SU-DHL-6 (cell line): ENCODE data around the gene GLYATL3.

Experiments used
- H2AFZ ChIP-seq: fragments of 200-600 bp; sonication (generic); 2 replicates; pipeline ENCODE4 v1.6.1; 2014; ENCODE audit warnings: low read depth, mild to moderate bottlenecking, moderate library complexity, mixed read lengths, antibody characterized with exemption, low read length; ENCODE audit not compliant: severe bottlenecking
- H3F3A ChIP-seq: fragments of 200-600 bp; shearing (Covaris generic); 2 replicates; pipeline ENCODE4 v1.6.0; 2016; ENCODE audit warnings: antibody characterized with exemption, mild to moderate bottlenecking; ENCODE audit not compliant: insufficient read depth
- H3K27ac ChIP-seq: fragments of 200-600 bp; sonication (generic); 2 replicates; pipeline ENCODE4 v1.5.1; 2016; ENCODE audit warnings: low read depth, mild to moderate bottlenecking, low read length, moderate library complexity, mixed read lengths
- H3K27me3 ChIP-seq: fragments of 200-600 bp; sonication (generic), shearing (Covaris generic); 2 replicates; pipeline ENCODE4 v1.6.0; 2014; ENCODE audit warnings: mild to moderate bottlenecking, low read length
- H3K36me3 ChIP-seq: fragments of 200-600 bp; sonication (generic); 2 replicates; pipeline ENCODE4 v1.6.1; 2014; ENCODE audit warnings: mild to moderate bottlenecking, low read length, mixed read lengths
- H3K4me2 ChIP-seq: fragments of 300-600, 200-600 bp; shearing (Covaris generic), sonication (generic); 2 replicates; pipeline ENCODE4 v1.6.0; 2014; ENCODE audit warnings: low read length, low read depth, mild to moderate bottlenecking; ENCODE audit not compliant: poor library complexity, severe bottlenecking
- H3K4me3 ChIP-seq: fragments of 200-600 bp; sonication (generic); 2 replicates; pipeline ENCODE4 v1.5.1; 2014; ENCODE audit warnings: antibody characterized with exemption, low read length, mild to moderate bottlenecking, mixed read lengths; ENCODE audit not compliant: insufficient read depth, poor library complexity, severe bottlenecking
- H3K79me2 ChIP-seq: fragments of 200-600 bp; sonication (generic); 2 replicates; pipeline ENCODE4 v1.6.1; 2014; ENCODE audit warnings: mild to moderate bottlenecking, low read length, moderate library complexity; ENCODE audit not compliant: insufficient read depth
- H3K9ac ChIP-seq: fragments of 200-600 bp; sonication (generic); 2 replicates; pipeline ENCODE4 v1.7.0; 2014; ENCODE audit warnings: mild to moderate bottlenecking, low read length
- H3K9me2 ChIP-seq: fragments of 200-600 bp; sonication (generic); replicated peaks from 2 replicates; pipeline ENCODE4 v1.6.1; 2014; ENCODE audit warnings: low read length; ENCODE audit not compliant: insufficient read depth
- H3K9me3 ChIP-seq: fragments of 200-600 bp; sonication (generic); 2 replicates; pipeline ENCODE4 v1.6.1; 2014; ENCODE audit warnings: low read length, mixed read lengths; ENCODE audit not compliant: insufficient read depth
- H4K20me1 ChIP-seq: fragments of 200-600 bp; sonication (generic); 2 replicates; pipeline ENCODE4 v1.6.1; 2014; ENCODE audit warnings: low read depth, mild to moderate bottlenecking, antibody characterized with exemption, low read length, moderate library complexity, mixed read lengths
- EZH2phosphoT487 ChIP-seq: fragments of 200-600 bp; sonication (generic), shearing (Covaris generic); conservative IDR thresholded peaks from 2 replicates; pipeline ENCODE4 v1.6.1; 2018; ENCODE audit warnings: mild to moderate bottlenecking, antibody characterized with exemption, low read length, moderate library complexity, mixed read lengths
- TF ChIP-seq, protein P1 (sequence below): fragments of 200-600 bp; sonication (generic); IDR thresholded peaks from one replicate; pipeline ENCODE4 v1.5.1; 2017; ENCODE audit warnings: antibody characterized with exemption, mild to moderate bottlenecking, low read length, moderate library complexity; ENCODE audit not compliant: insufficient read depth, poor library complexity, severe bottlenecking

GLYATL3 gene

DNA sequence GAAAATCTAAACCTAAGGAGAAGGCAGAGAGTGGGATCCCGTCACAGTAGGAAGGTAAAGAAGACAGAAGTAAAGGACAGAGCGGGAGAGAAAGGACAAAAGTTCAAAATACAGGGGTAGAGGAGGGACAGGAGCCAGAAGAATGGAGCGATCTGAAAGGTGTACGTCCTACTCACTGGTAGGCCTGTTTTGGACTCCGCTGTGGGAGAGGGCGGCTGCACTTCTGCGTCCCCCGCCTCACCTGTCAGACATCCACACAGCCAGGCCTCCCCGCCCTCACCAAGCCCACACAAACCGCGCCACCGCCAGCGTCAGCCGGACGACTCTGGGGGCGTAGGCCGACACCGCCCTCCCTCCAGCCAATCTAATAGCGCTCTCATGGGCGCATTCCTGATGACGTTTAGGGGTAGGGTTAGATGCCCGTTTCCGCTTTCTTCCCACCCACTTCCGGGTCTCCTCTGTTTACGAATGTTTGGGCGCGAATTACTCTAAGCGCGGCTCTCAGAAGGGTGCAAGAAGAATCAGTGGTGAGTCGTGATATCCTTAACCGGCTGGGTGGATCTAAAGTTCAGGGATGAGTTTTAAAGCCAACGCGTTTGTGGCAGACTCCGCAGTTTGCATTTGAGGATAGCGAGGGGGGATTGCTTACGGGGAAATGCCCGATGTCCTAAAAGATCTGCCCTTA, 36.7 kb upstream of the GLYATL3 start, which contains the start of the genes CENPQ and MMUT:
Gene CENPQ, plus strand, starts transcription at position 444 of the 685 bp plus-strand sequence. CDS start 6,807 bp downstream, outside the sequence.
Gene MMUT, minus strand, starts transcription at position 327 of the 685 bp plus-strand sequence. CDS start 3,787 bp downstream, outside the sequence.
- Histone ChIP-seq H3K4me3 (peak within 1 kb of the TSS; percentile 99), H2AFZ (peak within 1 kb of the TSS; percentile 87), H3K9me3 (no peaks in the 10 kb centered on the region), H3F3A (no peaks in the 10 kb centered on the region), H3K27ac (peak within 1 kb of the TSS; percentile 57), H3K79me2 (peaks cover 73% of the 10 kb centered on the region), H3K9me2 (no peaks in the 10 kb centered on the region), H3K36me3 (0 out of 2 replicates have a peak, but pooled peaks cover 3% of the 10 kb centered on the region), H3K27me3 (no peaks in the 10 kb centered on the region), H3K4me2 (peak within 1 kb of the TSS; percentile 82), H4K20me1 (no peaks in the 10 kb centered on the region; the same call in 1 of the 2 replicates), H3K9ac (peak within 1 kb of the TSS; percentile 88)
- TF ChIP-seq, protein P1, sequence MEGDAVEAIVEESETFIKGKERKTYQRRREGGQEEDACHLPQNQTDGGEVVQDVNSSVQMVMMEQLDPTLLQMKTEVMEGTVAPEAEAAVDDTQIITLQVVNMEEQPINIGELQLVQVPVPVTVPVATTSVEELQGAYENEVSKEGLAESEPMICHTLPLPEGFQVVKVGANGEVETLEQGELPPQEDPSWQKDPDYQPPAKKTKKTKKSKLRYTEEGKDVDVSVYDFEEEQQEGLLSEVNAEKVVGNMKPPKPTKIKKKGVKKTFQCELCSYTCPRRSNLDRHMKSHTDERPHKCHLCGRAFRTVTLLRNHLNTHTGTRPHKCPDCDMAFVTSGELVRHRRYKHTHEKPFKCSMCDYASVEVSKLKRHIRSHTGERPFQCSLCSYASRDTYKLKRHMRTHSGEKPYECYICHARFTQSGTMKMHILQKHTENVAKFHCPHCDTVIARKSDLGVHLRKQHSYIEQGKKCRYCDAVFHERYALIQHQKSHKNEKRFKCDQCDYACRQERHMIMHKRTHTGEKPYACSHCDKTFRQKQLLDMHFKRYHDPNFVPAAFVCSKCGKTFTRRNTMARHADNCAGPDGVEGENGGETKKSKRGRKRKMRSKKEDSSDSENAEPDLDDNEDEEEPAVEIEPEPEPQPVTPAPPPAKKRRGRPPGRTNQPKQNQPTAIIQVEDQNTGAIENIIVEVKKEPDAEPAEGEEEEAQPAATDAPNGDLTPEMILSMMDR, result no peak
- TF ChIP-seq EZH2phosphoT487, result no peak

- Histone ChIP-seq H3K9me3 (no peaks in the 10 kb centered on the region), H4K20me1 (no peaks in the 10 kb centered on the region; the same call in 1 of the 2 replicates), H3K9ac (peak overlapping the region; percentile 88), H3K9me2 (no peaks in the 10 kb centered on the region), H3K27ac (peak overlapping the region; percentile 57), H2AFZ (peak overlapping the region; percentile 87), H3K4me2 (peak overlapping the region; percentile 82), H3K79me2 (peaks cover 79% of the 10 kb centered on the region), H3K36me3 (no peaks in the 10 kb centered on the region), H3K4me3 (peak overlapping the region; percentile 99), H3F3A (no peaks in the 10 kb centered on the region), H3K27me3 (no peaks in the 10 kb centered on the region)
- TF ChIP-seq, protein P1, result no peak
- TF ChIP-seq EZH2phosphoT487, result no peak
Measured at GRCh38 chr6:49463612-49463967, 36.1 kb upstream of the GLYATL3 start.

- Histone ChIP-seq H3K27ac (no peak overlapping the region), H3F3A (no peaks in the 10 kb centered on the region), H4K20me1 (peaks cover 5% of the 10 kb centered on the region; the same call in 1 of the 2 replicates), H3K9ac (peak overlapping the region; percentile 88), H3K79me2 (peaks cover 90% of the 10 kb centered on the region), H3K9me3 (no peaks in the 10 kb centered on the region), H3K9me2 (no peaks in the 10 kb centered on the region), H2AFZ (no peak overlapping the region), H3K4me3 (peak overlapping the region; percentile 99), H3K36me3 (peaks cover 4% of the 10 kb centered on the region; the same call in 1 of the 2 replicates), H3K27me3 (no peaks in the 10 kb centered on the region), H3K4me2 (peak overlapping the region; percentile 82)
- TF ChIP-seq, protein P1, result no peak
- no peak for TF ChIP-seq EZH2phosphoT487
Measured at GRCh38 chr6:49464691-49465090, 35.0 kb upstream of the GLYATL3 start.
